Measurements from ENCODE around the gene ZNF487. TPM values are rescaled to one million over a fixed set of nuclear protein-coding genes. Genes with fewer than 3 reads are reported as not detected.

The ZNF487 gene
- total and polyA plus RNA-seq, 2 of the 13 experiments (the other 11 are each of a cell fraction or from before 2014, with no cell fraction given), result 7.4 to 8.8 TPM

GRCh38 chr10:43436291-43437140 is at the start of gene ZNF487 (continued):
- no peak for TF ChIP-seq ZNF780A (CRISPR knock-in tag; IDR thresholded peaks at IDR 0.05)
- 0 out of 2 replicates have a peak, but pooled peaks have one; percentile 33 for TF ChIP-seq ZNF83 (CRISPR knock-in tag; IDR thresholded peaks at IDR 0.05; ENCODE audit: borderline replicate concordance)
- no peak for TF ChIP-seq ZNF652 (CRISPR knock-in tag; IDR thresholded peaks at IDR 0.05; ENCODE audit: borderline replicate concordance, low read depth)
- TF ChIP-seq ZFP1 (CRISPR knock-in tag; IDR thresholded peaks at IDR 0.05), result no peak
- TF ChIP-seq, protein P1, sequence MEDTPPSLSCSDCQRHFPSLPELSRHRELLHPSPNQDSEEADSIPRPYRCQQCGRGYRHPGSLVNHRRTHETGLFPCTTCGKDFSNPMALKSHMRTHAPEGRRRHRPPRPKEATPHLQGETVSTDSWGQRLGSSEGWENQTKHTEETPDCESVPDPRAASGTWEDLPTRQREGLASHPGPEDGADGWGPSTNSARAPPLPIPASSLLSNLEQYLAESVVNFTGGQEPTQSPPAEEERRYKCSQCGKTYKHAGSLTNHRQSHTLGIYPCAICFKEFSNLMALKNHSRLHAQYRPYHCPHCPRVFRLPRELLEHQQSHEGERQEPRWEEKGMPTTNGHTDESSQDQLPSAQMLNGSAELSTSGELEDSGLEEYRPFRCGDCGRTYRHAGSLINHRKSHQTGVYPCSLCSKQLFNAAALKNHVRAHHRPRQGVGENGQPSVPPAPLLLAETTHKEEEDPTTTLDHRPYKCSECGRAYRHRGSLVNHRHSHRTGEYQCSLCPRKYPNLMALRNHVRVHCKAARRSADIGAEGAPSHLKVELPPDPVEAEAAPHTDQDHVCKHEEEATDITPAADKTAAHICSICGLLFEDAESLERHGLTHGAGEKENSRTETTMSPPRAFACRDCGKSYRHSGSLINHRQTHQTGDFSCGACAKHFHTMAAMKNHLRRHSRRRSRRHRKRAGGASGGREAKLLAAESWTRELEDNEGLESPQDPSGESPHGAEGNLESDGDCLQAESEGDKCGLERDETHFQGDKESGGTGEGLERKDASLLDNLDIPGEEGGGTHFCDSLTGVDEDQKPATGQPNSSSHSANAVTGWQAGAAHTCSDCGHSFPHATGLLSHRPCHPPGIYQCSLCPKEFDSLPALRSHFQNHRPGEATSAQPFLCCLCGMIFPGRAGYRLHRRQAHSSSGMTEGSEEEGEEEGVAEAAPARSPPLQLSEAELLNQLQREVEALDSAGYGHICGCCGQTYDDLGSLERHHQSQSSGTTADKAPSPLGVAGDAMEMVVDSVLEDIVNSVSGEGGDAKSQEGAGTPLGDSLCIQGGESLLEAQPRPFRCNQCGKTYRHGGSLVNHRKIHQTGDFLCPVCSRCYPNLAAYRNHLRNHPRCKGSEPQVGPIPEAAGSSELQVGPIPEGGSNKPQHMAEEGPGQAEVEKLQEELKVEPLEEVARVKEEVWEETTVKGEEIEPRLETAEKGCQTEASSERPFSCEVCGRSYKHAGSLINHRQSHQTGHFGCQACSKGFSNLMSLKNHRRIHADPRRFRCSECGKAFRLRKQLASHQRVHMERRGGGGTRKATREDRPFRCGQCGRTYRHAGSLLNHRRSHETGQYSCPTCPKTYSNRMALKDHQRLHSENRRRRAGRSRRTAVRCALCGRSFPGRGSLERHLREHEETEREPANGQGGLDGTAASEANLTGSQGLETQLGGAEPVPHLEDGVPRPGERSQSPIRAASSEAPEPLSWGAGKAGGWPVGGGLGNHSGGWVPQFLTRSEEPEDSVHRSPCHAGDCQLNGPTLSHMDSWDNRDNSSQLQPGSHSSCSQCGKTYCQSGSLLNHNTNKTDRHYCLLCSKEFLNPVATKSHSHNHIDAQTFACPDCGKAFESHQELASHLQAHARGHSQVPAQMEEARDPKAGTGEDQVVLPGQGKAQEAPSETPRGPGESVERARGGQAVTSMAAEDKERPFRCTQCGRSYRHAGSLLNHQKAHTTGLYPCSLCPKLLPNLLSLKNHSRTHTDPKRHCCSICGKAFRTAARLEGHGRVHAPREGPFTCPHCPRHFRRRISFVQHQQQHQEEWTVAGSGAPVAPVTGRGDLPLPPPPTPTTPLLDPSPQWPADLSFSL (CRISPR knock-in tag; IDR thresholded peaks at IDR 0.05), result no peak
- TF ChIP-seq, protein P2, sequence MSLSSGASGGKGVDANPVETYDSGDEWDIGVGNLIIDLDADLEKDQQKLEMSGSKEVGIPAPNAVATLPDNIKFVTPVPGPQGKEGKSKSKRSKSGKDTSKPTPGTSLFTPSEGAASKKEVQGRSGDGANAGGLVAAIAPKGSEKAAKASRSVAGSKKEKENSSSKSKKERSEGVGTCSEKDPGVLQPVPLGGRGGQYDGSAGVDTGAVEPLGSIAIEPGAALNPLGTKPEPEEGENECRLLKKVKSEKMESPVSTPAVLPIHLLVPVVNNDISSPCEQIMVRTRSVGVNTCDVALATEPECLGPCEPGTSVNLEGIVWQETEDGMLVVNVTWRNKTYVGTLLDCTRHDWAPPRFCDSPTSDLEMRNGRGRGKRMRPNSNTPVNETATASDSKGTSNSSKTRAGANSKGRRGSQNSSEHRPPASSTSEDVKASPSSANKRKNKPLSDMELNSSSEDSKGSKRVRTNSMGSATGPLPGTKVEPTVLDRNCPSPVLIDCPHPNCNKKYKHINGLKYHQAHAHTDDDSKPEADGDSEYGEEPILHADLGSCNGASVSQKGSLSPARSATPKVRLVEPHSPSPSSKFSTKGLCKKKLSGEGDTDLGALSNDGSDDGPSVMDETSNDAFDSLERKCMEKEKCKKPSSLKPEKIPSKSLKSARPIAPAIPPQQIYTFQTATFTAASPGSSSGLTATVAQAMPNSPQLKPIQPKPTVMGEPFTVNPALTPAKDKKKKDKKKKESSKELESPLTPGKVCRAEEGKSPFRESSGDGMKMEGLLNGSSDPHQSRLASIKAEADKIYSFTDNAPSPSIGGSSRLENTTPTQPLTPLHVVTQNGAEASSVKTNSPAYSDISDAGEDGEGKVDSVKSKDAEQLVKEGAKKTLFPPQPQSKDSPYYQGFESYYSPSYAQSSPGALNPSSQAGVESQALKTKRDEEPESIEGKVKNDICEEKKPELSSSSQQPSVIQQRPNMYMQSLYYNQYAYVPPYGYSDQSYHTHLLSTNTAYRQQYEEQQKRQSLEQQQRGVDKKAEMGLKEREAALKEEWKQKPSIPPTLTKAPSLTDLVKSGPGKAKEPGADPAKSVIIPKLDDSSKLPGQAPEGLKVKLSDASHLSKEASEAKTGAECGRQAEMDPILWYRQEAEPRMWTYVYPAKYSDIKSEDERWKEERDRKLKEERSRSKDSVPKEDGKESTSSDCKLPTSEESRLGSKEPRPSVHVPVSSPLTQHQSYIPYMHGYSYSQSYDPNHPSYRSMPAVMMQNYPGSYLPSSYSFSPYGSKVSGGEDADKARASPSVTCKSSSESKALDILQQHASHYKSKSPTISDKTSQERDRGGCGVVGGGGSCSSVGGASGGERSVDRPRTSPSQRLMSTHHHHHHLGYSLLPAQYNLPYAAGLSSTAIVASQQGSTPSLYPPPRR (CRISPR knock-in tag; IDR thresholded peaks at IDR 0.05; ENCODE audit: borderline replicate concordance), result peak; percentile 54; the same call in 1 of the 2 replicates
- 0 out of 2 replicates have a peak, but pooled peaks have one; percentile 30 for TF ChIP-seq ZBTB42 (CRISPR knock-in tag; IDR thresholded peaks at IDR 0.05)
- TF ChIP-seq ZNF10 (CRISPR knock-in tag; IDR thresholded peaks at IDR 0.05; ENCODE audit: borderline replicate concordance, low read depth), result no peak
- peak; percentile 37; the same call in 1 of the 2 replicates for TF ChIP-seq KLF15 (CRISPR knock-in tag; IDR thresholded peaks at IDR 0.05; ENCODE audit: borderline replicate concordance)
- TF ChIP-seq ARID2 (CRISPR knock-in tag; IDR thresholded peaks at IDR 0.05; ENCODE audit: borderline replicate concordance), result no peak; the same call in none of the 2 replicates
- peak; percentile 33; the same call in 1 of the 2 replicates for TF ChIP-seq ZBTB43 (CRISPR knock-in tag; conservative IDR thresholded peaks at IDR 0.05)
- peak; percentile 77 for TF ChIP-seq ZMYM4 (CRISPR knock-in tag; IDR thresholded peaks at IDR 0.05)
- no peak for TF ChIP-seq RFXANK (CRISPR knock-in tag; IDR thresholded peaks at IDR 0.05)
- TF ChIP-seq HMG20A (CRISPR knock-in tag; IDR thresholded peaks at IDR 0.05; ENCODE audit: borderline replicate concordance), result no peak

All from HepG2 (cell line).